OCI-LY7 (cell line): ENCODE measurements around the gene ARHGAP24. TPM values are rescaled to one million over a fixed set of nuclear protein-coding genes. Genes with fewer than 3 reads are reported as not detected.

ENCODE experiments used
- BruUV-seq: library from RNA; stranded (reverse); fragments of 400-500 nt; replicated peaks from 2 replicates; lab custom pipeline; 2021; lab: Mats Ljungman, UMichigan
- CTCF ChIA-PET: fragments of 300-600 bp; sonication (Branson Sonifier 250); formaldehyde crosslinking; loops from one replicate; lab custom pipeline; 2022; ENCODE audit warnings: antibody characterized with exemption; ENCODE audit not compliant: unreplicated experiment; lab: Charles Lee
- POLR2A ChIA-PET: fragments of 300-600 bp; sonication (Branson Sonifier 250); formaldehyde crosslinking; loops from one replicate; lab custom pipeline; 2022; ENCODE audit warnings: antibody characterized with exemption; lab: Charles Lee
- DNase-seq: peaks from one replicate; pipeline ENCODE4 v3.0.0-alpha.2; 2015; ENCODE audit warnings: low spot score
- H2AFZ ChIP-seq: fragments of 200-600 bp; sonication (generic), shearing (Covaris generic); 2 replicates; pipeline ENCODE4 v1.6.1; 2014; ENCODE audit warnings: mild to moderate bottlenecking, antibody characterized with exemption, low read length, moderate library complexity
- H3K27ac ChIP-seq: fragments of 200-600 bp; sonication (generic); 2 replicates; pipeline ENCODE4 v1.5.1; 2014; ENCODE audit warnings: mixed run types, low read depth, mild to moderate bottlenecking, moderate library complexity, low read length, inconsistent platforms; ENCODE audit not compliant: poor library complexity, severe bottlenecking
- H3K36me3 ChIP-seq: fragments of 200-600 bp; sonication (generic); 2 replicates; pipeline ENCODE4 v1.6.1; 2014; ENCODE audit warnings: mild to moderate bottlenecking, antibody characterized with exemption, low read length, moderate library complexity, mixed read lengths; ENCODE audit not compliant: insufficient read depth
- H3K4me1 ChIP-seq: fragments of 200-600 bp; sonication (generic); 2 replicates; pipeline ENCODE4 v1.5.1; 2014; ENCODE audit warnings: mild to moderate bottlenecking, low read length; ENCODE audit not compliant: insufficient read depth, poor library complexity, severe bottlenecking
- H3K4me2 ChIP-seq: fragments of 200-600 bp; sonication (generic); 2 replicates; pipeline ENCODE4 v1.6.1; 2014; ENCODE audit warnings: mild to moderate bottlenecking, low read length
- H3K4me3 ChIP-seq: fragments of 200-600 bp; sonication (generic); 2 replicates; pipeline ENCODE4 v1.5.1; 2014; ENCODE audit warnings: mild to moderate bottlenecking, low read depth, low read length; ENCODE audit not compliant: poor library complexity, severe bottlenecking
- H3K79me2 ChIP-seq: fragments of 200-600 bp; sonication (generic); 2 replicates; pipeline ENCODE4 v1.6.1; 2016; ENCODE audit warnings: low read depth, mild to moderate bottlenecking, low read length, moderate library complexity, mixed read lengths; ENCODE audit not compliant: insufficient read depth
- H3K9me2 ChIP-seq: fragments of 200-600 bp; sonication (generic); 2 replicates; pipeline ENCODE4 v1.6.1; 2016; ENCODE audit warnings: mild to moderate bottlenecking, low read length, mixed read lengths; ENCODE audit not compliant: insufficient read depth
- H3K9me3 ChIP-seq: fragments of 200-600 bp; sonication (generic); 2 replicates; pipeline ENCODE4 v1.6.1; 2014; ENCODE audit warnings: mild to moderate bottlenecking, mixed run types, low read length, mixed read lengths
- H4K20me1 ChIP-seq: fragments of 200-600 bp; sonication (generic); 2 replicates; pipeline ENCODE4 v1.6.1; 2014; ENCODE audit warnings: mild to moderate bottlenecking, antibody characterized with exemption, low read length, moderate library complexity, mixed read lengths; ENCODE audit not compliant: insufficient read depth
- EZH2phosphoT487 ChIP-seq: fragments of 200-600 bp; sonication (generic); IDR thresholded peaks from 2 replicates; pipeline ENCODE4 v1.6.1; 2018; ENCODE audit warnings: low read depth, borderline replicate concordance, mild to moderate bottlenecking, mixed run types, antibody characterized with exemption, low read length, moderate library complexity, mixed read lengths
- intact Hi-C: fragments of 100-400 bp; cut with micrococcal nuclease; formaldehyde crosslinking; loops from one replicate; pipeline ENCODE4 v1.10.0; 2022; ENCODE audit not compliant: unreplicated experiment
- total RNA-seq, 2 experiments: library from RNA; depleted of rRNA in 1 of 2; stranded (reverse); fragments of >200 nt in 1 of 2; shearing (Covaris generic) in 1 of 2; gene quantifications; 2 replicates each; pipeline ENCODE4 v1.2.3, GENCODE V29; 2014 to 2022
- TF ChIP-seq, protein P1 (sequence below): fragments of 200-600 bp; sonication (generic); conservative IDR thresholded peaks from 2 replicates; pipeline ENCODE4 v1.5.1; 2014; ENCODE audit warnings: mild to moderate bottlenecking, antibody characterized with exemption, low read length, moderate library complexity, mixed read lengths

ARHGAP24 gene
- total RNA-seq, 2 experiments from 2014 or later = 0.88 to 4.4 TPM

DNA sequence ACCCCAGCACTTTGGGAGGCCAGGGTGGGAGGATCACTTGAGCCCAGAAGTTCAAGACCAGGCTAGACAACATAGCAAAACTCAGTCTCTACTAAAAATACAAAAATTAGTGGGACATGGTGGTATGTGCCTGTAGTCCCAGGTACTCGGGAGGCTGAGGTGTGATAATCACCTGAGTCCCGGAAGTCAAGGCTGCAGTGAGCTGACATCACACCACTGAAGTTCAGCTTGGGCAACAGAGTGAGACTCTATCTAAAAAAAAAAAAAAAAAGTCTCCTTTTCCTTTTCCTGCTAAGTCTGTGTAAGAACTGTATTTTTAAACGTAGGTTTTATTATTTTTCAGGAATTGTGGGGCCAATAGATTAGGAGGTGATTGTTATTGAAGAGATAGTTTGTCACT, 356.7 kb downstream of the ARHGAP24 start:
- DNase-seq = no peak

DNA sequence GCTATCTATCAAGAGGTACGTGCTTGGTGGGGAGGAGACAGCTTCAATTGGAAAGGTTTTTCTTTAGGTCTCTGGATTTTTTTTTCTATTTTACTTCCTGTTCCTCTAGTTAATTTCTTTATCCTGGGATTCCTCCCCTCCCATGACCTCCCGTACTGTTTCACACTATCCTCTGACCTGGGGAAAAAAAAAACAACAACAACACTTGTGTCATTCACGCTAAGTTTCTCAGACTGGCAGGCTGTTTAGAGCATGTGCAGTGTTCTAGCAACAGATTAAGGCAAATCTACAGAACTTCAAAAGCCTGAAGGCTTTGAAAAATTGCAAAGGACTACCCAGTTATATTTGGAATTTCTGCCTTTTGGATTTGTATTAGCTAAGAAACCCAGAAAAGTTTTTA, 358.4 kb downstream of the ARHGAP24 start:
- Histone ChIP-seq H3K4me2 (no peak overlapping the region), H2AFZ (no peak overlapping the region), H3K9me2 (no peaks in the 10 kb centered on the region), H3K27ac (no peak overlapping the region), H3K4me3 (no peak overlapping the region), H4K20me1 (no peaks in the 10 kb centered on the region), H3K36me3 (no peaks in the 10 kb centered on the region), H3K79me2 (no peaks in the 10 kb centered on the region), H3K9me3 (no peaks in the 10 kb centered on the region), H3K4me1 (no peaks in the 10 kb centered on the region)
- BruUV-seq = no TSS peak
- intact Hi-C loops = no loop called here
- TF ChIP-seq EZH2phosphoT487 = no peak
- TF ChIP-seq, protein P1, sequence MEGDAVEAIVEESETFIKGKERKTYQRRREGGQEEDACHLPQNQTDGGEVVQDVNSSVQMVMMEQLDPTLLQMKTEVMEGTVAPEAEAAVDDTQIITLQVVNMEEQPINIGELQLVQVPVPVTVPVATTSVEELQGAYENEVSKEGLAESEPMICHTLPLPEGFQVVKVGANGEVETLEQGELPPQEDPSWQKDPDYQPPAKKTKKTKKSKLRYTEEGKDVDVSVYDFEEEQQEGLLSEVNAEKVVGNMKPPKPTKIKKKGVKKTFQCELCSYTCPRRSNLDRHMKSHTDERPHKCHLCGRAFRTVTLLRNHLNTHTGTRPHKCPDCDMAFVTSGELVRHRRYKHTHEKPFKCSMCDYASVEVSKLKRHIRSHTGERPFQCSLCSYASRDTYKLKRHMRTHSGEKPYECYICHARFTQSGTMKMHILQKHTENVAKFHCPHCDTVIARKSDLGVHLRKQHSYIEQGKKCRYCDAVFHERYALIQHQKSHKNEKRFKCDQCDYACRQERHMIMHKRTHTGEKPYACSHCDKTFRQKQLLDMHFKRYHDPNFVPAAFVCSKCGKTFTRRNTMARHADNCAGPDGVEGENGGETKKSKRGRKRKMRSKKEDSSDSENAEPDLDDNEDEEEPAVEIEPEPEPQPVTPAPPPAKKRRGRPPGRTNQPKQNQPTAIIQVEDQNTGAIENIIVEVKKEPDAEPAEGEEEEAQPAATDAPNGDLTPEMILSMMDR = no peak
- CTCF ChIA-PET = no interaction called here
- no peak for DNase-seq
- POLR2A ChIA-PET = interaction anchor here (0.7 to 1.3 kb wide), 2 partner anchors 9 to 698 kb away, joined by 3 read pairs; no protein-coding TSS in a partner anchor

More for the DNA sequence above, 356.7 kb downstream of the ARHGAP24 start:
- no peaks in the 10 kb centered on the region for H4K20me1 ChIP-seq
- TF ChIP-seq, protein P1 = no peak
- TF ChIP-seq EZH2phosphoT487 = no peak
- H3K4me3 ChIP-seq = no peak overlapping the region
- no peak overlapping the region for H3K27ac ChIP-seq
- no peaks in the 10 kb centered on the region for H3K4me1 ChIP-seq
- H3K9me3 ChIP-seq = no peaks in the 10 kb centered on the region
- no peak overlapping the region for H3K4me2 ChIP-seq
- H2AFZ ChIP-seq = no peak overlapping the region
- ChIA-PET CTCF (no interaction called here), POLR2A (no interaction called here)
- H3K36me3 ChIP-seq = no peaks in the 10 kb centered on the region
- no TSS peak for BruUV-seq
- no peaks in the 10 kb centered on the region for H3K79me2 ChIP-seq
- no peaks in the 10 kb centered on the region for H3K9me2 ChIP-seq
- intact Hi-C loops = no loop called here

DNA sequence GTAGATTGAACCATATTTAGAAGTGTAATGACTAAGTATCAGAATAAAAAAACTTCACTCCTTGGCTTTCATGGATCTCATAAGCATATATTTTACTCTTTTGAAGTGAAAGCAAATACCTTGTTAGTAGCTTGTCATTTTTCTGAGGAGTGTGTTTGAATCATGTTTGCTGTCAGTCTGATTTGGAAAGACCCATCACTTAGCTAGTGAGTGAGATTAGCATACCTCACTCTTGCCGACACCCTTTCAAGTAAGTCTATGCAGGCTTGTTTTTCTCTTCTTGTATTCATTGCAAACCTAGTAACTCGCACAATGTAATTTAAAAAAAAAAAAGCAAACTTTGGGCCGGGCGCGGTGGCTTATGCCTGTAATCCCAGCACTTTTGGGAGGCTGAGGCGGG, 360.0 kb downstream of the ARHGAP24 start:
- no peaks in the 10 kb centered on the region for H3K79me2 ChIP-seq
- no peaks in the 10 kb centered on the region for H3K36me3 ChIP-seq
- ChIA-PET CTCF (interaction anchor here (0.5 kb wide), 1 partner anchor 587 kb away, joined by 3 read pairs; no protein-coding TSS in a partner anchor), POLR2A (interaction anchor here (0.7 kb wide), 1 partner anchor 448 kb away, joined by 3 read pairs; no protein-coding TSS in a partner anchor)
- no peaks in the 10 kb centered on the region for H3K4me1 ChIP-seq
- no peak overlapping the region for H3K27ac ChIP-seq
- H3K4me3 ChIP-seq = no peak overlapping the region
- no TSS peak for BruUV-seq
- H3K4me2 ChIP-seq = no peak overlapping the region
- intact Hi-C loops = no loop called here
- H3K9me2 ChIP-seq = no peaks in the 10 kb centered on the region
- H3K9me3 ChIP-seq = no peaks in the 10 kb centered on the region
- no peak overlapping the region for H2AFZ ChIP-seq
- H4K20me1 ChIP-seq = no peaks in the 10 kb centered on the region
- TF ChIP-seq, protein P1 = no peak
- TF ChIP-seq EZH2phosphoT487 = no peak
- DNase-seq = no peak
